Activated CD8-positive, alpha-beta T cell treated with anti-CD3 and anti-CD28 coated beads for 36 hours (primary cell): ENCODE measurements around the gene NID2. TPM values are rescaled to one million over a fixed set of nuclear protein-coding genes. Genes with fewer than 3 reads are reported as not detected.

Experiments used
- ATAC-seq: fragments of 200-7000 bp; cut with Tn5 transposase; one replicate; pipeline ENCODE4 v1.10.0; 2021; ENCODE audit warnings: mild to moderate bottlenecking, moderate library complexity
- CTCF ChIA-PET: fragments of 350-600 bp; sonication (Branson Sonifier 250); formaldehyde crosslinking; loops from one replicate; lab custom pipeline; 2021; ENCODE audit warnings: antibody characterized with exemption; lab: Charles Lee
- POLR2A ChIA-PET: fragments of 350-600 bp; sonication (Branson Sonifier 250); formaldehyde crosslinking; loops from one replicate; lab custom pipeline; 2021; ENCODE audit warnings: antibody characterized with exemption; lab: Charles Lee
- DNase-seq: peaks from one replicate; pipeline ENCODE4 v3.0.0-alpha.2; 2020
- H3K27ac Mint-ChIP-seq: one replicate; pipeline ENCODE4 v1.8.0; 2021; ENCODE audit warnings: mild to moderate bottlenecking, mixed read lengths
- H3K27me3 Mint-ChIP-seq: one replicate; pipeline ENCODE4 v1.8.0; 2021; ENCODE audit warnings: mixed read lengths
- H3K36me3 Mint-ChIP-seq: one replicate; pipeline ENCODE4 v1.8.0; 2021; ENCODE audit warnings: low read depth, mixed read lengths
- H3K4me1 Mint-ChIP-seq: one replicate; pipeline ENCODE4 v1.8.0; 2021; ENCODE audit warnings: low read depth, mixed read lengths
- H3K4me3 Mint-ChIP-seq: one replicate; pipeline ENCODE4 v1.8.0; 2021; ENCODE audit warnings: mild to moderate bottlenecking, moderate library complexity, mixed read lengths
- H3K9me3 Mint-ChIP-seq: one replicate; pipeline ENCODE4 v1.8.0; 2021; ENCODE audit warnings: mixed read lengths
- intact Hi-C: fragments of 100-400 bp; cut with micrococcal nuclease; formaldehyde crosslinking; loops from one replicate; pipeline ENCODE4 v1.10.0; 2022
- total RNA-seq, 2 experiments: library from RNA; stranded (reverse); gene quantifications; one replicate each; pipeline ENCODE4 v1.2.3, GENCODE V29; 2021
- TF ChIP-seq, protein P1 (sequence below): fragments of 200-600 bp; IDR thresholded peaks from one replicate; pipeline ENCODE4 v1.8.0; 2022; ENCODE audit warnings: antibody characterized with exemption, mild to moderate bottlenecking

Gene NID2
- total RNA-seq, 2 experiments from 2014 or later: 0.29 TPM; not detected in 1

DNA sequence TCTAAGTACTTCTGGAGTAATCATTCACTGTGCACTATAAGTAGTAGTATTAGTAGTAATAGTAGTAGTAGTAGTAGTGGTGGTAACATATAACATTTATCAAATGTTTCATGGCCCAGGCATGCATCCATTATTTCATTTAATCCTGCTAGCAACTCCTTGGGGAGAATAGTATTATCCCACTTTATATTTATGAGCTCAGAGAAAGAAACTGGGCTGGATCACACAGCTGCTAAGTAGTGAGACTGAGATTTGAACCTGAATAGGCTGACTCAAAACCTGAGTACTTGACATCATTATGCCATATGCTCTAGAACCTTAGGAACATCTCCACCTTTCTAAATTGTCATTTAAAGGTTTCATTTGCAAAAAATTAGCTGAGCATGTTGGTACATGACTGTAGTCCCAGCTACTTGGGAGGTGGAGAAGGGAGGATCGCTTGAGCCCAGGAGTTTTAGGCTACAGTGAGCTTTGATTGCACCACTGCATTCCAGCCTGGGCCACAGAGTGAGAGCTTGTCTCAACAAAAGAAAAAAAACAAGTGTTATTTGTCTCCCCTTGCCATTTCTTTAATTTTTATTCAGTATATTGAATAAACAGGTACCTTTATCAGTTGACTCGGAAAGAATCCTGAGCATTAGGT lies 11.4 kb upstream of the NID2 start:
- Mint-ChIP-seq H3K4me1 (no peaks in the 10 kb centered on the region), H3K9me3 (peaks cover 3% of the 10 kb centered on the region), H3K27me3 (peaks cover 2% of the 10 kb centered on the region), H3K36me3 (no peaks in the 10 kb centered on the region), H3K4me3 (no peak overlapping the region), H3K27ac (no peak overlapping the region)
- POLR2A ChIA-PET: interaction anchor here (1.6 kb wide), 1 partner anchor 11 kb away, joined by 3 read pairs; the partner anchor contains the start of gene NID2
- CTCF ChIA-PET: interaction anchor here (1.0 to 2.8 kb wide), 2 partner anchors 10 to 36 kb away, joined by 3 to 18 read pairs; partner anchors contain the start of gene NID2
- no peak for DNase-seq
- intact Hi-C loops: no loop called here
- ATAC-seq: no peak
- TF ChIP-seq, protein P1, sequence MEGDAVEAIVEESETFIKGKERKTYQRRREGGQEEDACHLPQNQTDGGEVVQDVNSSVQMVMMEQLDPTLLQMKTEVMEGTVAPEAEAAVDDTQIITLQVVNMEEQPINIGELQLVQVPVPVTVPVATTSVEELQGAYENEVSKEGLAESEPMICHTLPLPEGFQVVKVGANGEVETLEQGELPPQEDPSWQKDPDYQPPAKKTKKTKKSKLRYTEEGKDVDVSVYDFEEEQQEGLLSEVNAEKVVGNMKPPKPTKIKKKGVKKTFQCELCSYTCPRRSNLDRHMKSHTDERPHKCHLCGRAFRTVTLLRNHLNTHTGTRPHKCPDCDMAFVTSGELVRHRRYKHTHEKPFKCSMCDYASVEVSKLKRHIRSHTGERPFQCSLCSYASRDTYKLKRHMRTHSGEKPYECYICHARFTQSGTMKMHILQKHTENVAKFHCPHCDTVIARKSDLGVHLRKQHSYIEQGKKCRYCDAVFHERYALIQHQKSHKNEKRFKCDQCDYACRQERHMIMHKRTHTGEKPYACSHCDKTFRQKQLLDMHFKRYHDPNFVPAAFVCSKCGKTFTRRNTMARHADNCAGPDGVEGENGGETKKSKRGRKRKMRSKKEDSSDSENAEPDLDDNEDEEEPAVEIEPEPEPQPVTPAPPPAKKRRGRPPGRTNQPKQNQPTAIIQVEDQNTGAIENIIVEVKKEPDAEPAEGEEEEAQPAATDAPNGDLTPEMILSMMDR: no peak

DNA sequence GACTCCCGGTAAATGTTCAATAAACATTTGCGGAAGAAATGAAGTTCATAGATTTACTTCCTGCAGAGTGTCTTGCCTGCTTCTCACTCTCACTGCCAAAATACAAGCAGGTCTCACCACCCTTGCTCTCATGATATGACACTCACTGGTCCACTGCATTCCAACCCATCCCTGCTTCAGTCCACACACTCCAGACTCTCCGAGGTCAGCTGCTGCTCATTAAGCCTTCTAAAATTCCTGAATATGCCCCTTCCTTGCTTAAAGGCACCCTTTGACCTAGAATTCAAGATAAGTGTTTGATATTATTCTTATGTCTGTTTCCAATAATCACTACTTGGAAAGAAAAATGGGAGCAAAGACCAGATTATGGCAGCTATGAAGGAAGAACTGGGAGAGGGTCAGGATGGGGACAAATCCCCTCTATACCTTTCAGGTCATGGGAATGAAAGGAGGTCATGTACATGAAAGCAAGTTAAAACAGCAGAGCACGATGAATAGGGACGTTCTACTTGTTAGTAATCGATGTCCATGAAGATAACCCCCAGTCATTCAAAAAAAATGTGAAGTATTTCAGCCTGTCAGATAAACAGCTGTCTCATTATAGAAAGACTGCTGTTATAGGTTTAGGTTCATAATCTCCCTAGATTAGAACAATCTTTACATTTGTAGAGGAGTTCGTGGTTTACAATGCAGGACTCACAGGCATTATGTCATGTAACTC lies 10.5 kb upstream of the NID2 start:
- TF ChIP-seq, protein P1: no peak
- intact Hi-C loops: no loop called here
- H3K9me3 Mint-ChIP-seq: peaks cover 3% of the 10 kb centered on the region
- ChIA-PET POLR2A (no interaction called here), CTCF (interaction anchor here (1.0 to 2.8 kb wide), 2 partner anchors 9 to 52 kb away, joined by 3 to 18 read pairs; partner anchors contain the start of gene NID2)
- no peak overlapping the region for H3K27ac Mint-ChIP-seq
- H3K4me3 Mint-ChIP-seq: no peak overlapping the region
- DNase-seq: no peak
- H3K4me1 Mint-ChIP-seq: no peaks in the 10 kb centered on the region
- no peaks in the 10 kb centered on the region for H3K36me3 Mint-ChIP-seq
- H3K27me3 Mint-ChIP-seq: peaks cover 2% of the 10 kb centered on the region
- ATAC-seq: no peak

DNA sequence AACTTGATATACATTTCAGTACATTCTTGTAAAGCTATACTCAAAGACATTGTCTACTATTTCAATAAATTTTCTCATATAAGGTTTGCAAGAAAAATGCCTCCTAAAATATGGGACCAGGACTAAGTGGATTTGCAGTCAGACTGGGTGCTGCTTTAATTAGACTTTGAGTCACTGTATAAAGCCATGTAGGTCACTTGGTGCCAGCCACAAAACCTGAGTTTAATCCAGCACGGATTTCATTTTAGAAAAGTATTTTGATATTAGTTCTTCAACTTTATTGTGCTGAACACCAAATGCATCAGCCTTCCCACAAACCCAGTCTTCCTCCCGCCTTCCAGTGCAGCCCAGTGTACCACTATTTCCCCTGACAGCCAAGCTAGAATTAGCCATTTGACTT lies 9.9 kb upstream of the NID2 start:
- Mint-ChIP-seq H3K4me3 (no peak overlapping the region), H3K27me3 (peaks cover 2% of the 10 kb centered on the region), H3K9me3 (peaks cover 3% of the 10 kb centered on the region), H3K27ac (no peak overlapping the region), H3K4me1 (no peaks in the 10 kb centered on the region), H3K36me3 (no peaks in the 10 kb centered on the region)
- ChIA-PET POLR2A (no interaction called here), CTCF (interaction anchor here (0.9 to 1.0 kb wide), 2 partner anchors 10 to 52 kb away, joined by 3 read pairs; partner anchors contain the start of gene NID2)
- intact Hi-C loops: no loop called here
- TF ChIP-seq, protein P1: no peak
- ATAC-seq: no peak
- no peak for DNase-seq

DNA sequence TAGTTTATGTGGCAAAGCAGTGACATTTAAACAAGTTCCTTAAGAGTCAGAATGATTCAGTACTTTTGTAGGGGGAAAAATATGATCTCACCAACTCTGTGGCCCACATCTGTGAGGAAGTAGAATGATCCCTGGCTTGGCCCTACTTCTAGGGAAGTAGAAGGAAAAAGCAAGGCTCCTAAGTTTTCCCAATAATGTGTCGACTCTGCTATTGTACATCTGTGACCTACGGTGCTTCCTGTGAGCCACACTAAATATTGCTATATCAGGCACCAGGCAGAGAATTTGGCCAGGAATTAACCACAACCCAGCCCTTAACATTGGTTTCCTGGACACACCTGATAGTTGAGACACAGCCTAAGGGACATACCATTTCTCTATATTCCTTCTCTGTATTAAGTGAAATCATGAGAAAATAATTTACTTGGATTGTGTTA lies 9.3 kb upstream of the NID2 start:
- intact Hi-C loops: no loop called here
- no peak overlapping the region for H3K27ac Mint-ChIP-seq
- no peak overlapping the region for H3K4me3 Mint-ChIP-seq
- peaks cover 2% of the 10 kb centered on the region for H3K27me3 Mint-ChIP-seq
- ATAC-seq (no peak), DNase-seq (no peak)
- no peaks in the 10 kb centered on the region for H3K36me3 Mint-ChIP-seq
- H3K9me3 Mint-ChIP-seq: peaks cover 3% of the 10 kb centered on the region
- POLR2A ChIA-PET: no interaction called here
- CTCF ChIA-PET: interaction anchor here (0.9 kb wide), 1 partner anchor 9 kb away, joined by 3 read pairs; the partner anchor contains the start of gene NID2
- TF ChIP-seq, protein P1: no peak
- peaks cover 4% of the 10 kb centered on the region for H3K4me1 Mint-ChIP-seq
